Superior temporal gyrus (tissue), 1 donor: ENCODE results near the gene SKIC3.
A peak's percentile ranks its signal among the peaks of the same experiment; 100 is the strongest.

ENCODE experiments used
- DNase-seq: peaks from one replicate; pipeline ENCODE4 v3.0.0-alpha.2; 2016; ENCODE audit errors: extremely low spot score

Gene SKIC3

GRCh38 chr5:95554647-95555548 lies at the start of gene SKIC3, which contains the start of gene ARSK:
Gene SKIC3 (minus strand): TSS chr5:95554977. CDS start chr5:95547150, 7,827 bp downstream.
Gene ARSK (plus strand): TSS chr5:95555101. CDS start chr5:95555279, 178 bp downstream.
- DNase-seq: peak; percentile 100

- DNase-seq: no peak
Observed at GRCh38 chr5:95600557-95600956, 45.8 kb upstream of the SKIC3 start.

- DNase-seq: no peak
Observed at GRCh38 chr5:95599252-95599651, 44.5 kb upstream of the SKIC3 start.

GRCh38 chr5:95595289-95595931 lies 40.6 kb upstream of the SKIC3 start:
- DNase-seq: no peak

- DNase-seq: no peak
Observed at GRCh38 chr5:95591490-95591901, 36.7 kb upstream of the SKIC3 start.

GRCh38 chr5:95590880-95591279 lies 36.1 kb upstream of the SKIC3 start:
- no peak for DNase-seq

- no peak for DNase-seq
Observed at GRCh38 chr5:95583992-95584391, 29.2 kb upstream of the SKIC3 start.

GRCh38 chr5:95581576-95581975 lies 26.8 kb upstream of the SKIC3 start:
- DNase-seq: no peak

- no peak for DNase-seq
Observed at GRCh38 chr5:95572016-95572415, 17.2 kb upstream of the SKIC3 start.

- DNase-seq: no peak
Observed at GRCh38 chr5:95565280-95565920, 10.6 kb upstream of the SKIC3 start.

- DNase-seq: no peak
Observed at GRCh38 chr5:95564450-95564849, 9.7 kb upstream of the SKIC3 start.

- DNase-seq: no peak
Observed at GRCh38 chr5:95563367-95563766, 8.6 kb upstream of the SKIC3 start.

GRCh38 chr5:95562282-95562681 lies 7.5 kb upstream of the SKIC3 start:
- no peak for DNase-seq

- no peak for DNase-seq
Observed at GRCh38 chr5:95557841-95558240, 3.1 kb upstream of the SKIC3 start.

- DNase-seq: no peak
Observed at GRCh38 chr5:95555553-95555952, 776 bp upstream of the SKIC3 start.

GRCh38 chr5:95554331-95554646 lies 488 bp downstream of the SKIC3 start:
- DNase-seq: no peak

GRCh38 chr5:95549030-95549429 lies 5.7 kb downstream of the SKIC3 start:
- no peak for DNase-seq

- DNase-seq: no peak
Observed at GRCh38 chr5:95543017-95543705, 11.6 kb downstream of the SKIC3 start.

- no peak for DNase-seq
Observed at GRCh38 chr5:95537501-95537900, 17.3 kb downstream of the SKIC3 start.

- DNase-seq: no peak
Observed at GRCh38 chr5:95533761-95534160, 21.0 kb downstream of the SKIC3 start.

GRCh38 chr5:95533106-95533505 lies 21.7 kb downstream of the SKIC3 start:
- no peak for DNase-seq

GRCh38 chr5:95532415-95532814 lies 22.4 kb downstream of the SKIC3 start:
- no peak for DNase-seq
